OCI-LY7 (cell line): ENCODE results near the gene CNDP1.
"Not testable (repeated sequence)": the region's sequence is repeated elsewhere in the genome, so short reads cannot be mapped to it uniquely, and the experiment has no call there.

Experiments
- EZH2phosphoT487 ChIP-seq: fragments of 200-600 bp; sonication (generic); IDR thresholded peaks from 2 replicates; pipeline ENCODE4 v1.6.1; 2018; ENCODE audit warnings: low read depth, borderline replicate concordance, mild to moderate bottlenecking, mixed run types, antibody characterized with exemption, low read length, moderate library complexity, mixed read lengths
- TF ChIP-seq, protein P1 (sequence below): fragments of 200-600 bp; sonication (generic); conservative IDR thresholded peaks from 2 replicates; pipeline ENCODE4 v1.5.1; 2014; ENCODE audit warnings: mild to moderate bottlenecking, antibody characterized with exemption, low read length, moderate library complexity, mixed read lengths

DNA sequence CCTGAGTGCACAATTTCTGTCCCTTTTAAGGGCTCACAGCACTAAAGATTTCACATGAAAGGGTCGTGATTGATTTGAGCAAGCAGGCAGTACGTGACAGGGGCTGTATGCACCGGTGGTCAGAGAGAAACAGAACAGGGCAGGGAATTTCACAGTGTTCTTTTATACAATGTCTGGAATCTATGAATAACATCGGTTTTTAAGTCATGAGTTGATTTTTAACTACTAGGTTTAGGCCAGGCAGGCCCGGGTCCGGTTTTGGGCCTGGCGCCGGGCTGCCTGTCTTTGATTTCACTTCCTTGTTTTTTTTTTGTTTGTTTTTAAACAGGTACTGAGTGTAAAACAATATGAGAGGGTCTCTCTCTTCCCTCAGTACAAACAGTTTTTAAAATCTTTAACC, 33.5 kb upstream of the CNDP1 start:
- TF ChIP-seq, protein P1, sequence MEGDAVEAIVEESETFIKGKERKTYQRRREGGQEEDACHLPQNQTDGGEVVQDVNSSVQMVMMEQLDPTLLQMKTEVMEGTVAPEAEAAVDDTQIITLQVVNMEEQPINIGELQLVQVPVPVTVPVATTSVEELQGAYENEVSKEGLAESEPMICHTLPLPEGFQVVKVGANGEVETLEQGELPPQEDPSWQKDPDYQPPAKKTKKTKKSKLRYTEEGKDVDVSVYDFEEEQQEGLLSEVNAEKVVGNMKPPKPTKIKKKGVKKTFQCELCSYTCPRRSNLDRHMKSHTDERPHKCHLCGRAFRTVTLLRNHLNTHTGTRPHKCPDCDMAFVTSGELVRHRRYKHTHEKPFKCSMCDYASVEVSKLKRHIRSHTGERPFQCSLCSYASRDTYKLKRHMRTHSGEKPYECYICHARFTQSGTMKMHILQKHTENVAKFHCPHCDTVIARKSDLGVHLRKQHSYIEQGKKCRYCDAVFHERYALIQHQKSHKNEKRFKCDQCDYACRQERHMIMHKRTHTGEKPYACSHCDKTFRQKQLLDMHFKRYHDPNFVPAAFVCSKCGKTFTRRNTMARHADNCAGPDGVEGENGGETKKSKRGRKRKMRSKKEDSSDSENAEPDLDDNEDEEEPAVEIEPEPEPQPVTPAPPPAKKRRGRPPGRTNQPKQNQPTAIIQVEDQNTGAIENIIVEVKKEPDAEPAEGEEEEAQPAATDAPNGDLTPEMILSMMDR: not testable (repeated sequence)
- TF ChIP-seq EZH2phosphoT487: not testable (repeated sequence)
